Epithelial cell of esophagus (primary cell): ENCODE results near the gene AP3B1.

Source experiments
- DNase-seq: peaks from one replicate; pipeline ENCODE4 v3.0.0; 2010; ENCODE audit warnings: low read depth
- H3K4me3 ChIP-seq: 2 replicates; pipeline ENCODE4 v1.5.1; 2011; ENCODE audit warnings: mild to moderate bottlenecking, low read length, control low read depth
- TF ChIP-seq, protein P1 (sequence below): IDR thresholded peaks from 2 replicates; pipeline ENCODE4 v1.5.1; 2011; ENCODE audit warnings: low read depth, mild to moderate bottlenecking, low read length, control low read depth, inconsistent platforms; ENCODE audit not compliant: insufficient read depth; ENCODE audit errors: missing control alignments

Gene AP3B1

DNA sequence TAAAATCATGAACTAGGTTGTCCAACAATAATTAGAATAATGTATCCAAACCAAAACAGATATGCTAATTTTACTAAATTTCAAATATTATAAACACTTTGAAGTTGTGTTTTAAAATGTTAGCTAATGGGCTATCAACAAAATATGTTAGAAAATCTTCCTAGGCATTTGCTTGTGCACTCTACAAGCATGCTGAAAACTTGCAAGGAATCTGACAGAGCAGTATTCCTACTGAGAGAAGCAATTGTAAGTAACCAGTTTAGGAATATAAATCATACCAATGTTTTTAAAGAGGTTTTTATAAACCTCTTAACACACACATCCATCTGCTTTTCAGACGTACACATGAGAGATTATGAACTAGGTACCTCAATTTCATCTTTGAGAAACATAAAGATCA lies 289.9 kb downstream of the AP3B1 start:
- no peak for DNase-seq
- no peak overlapping the region for H3K4me3 ChIP-seq
- TF ChIP-seq, protein P1, sequence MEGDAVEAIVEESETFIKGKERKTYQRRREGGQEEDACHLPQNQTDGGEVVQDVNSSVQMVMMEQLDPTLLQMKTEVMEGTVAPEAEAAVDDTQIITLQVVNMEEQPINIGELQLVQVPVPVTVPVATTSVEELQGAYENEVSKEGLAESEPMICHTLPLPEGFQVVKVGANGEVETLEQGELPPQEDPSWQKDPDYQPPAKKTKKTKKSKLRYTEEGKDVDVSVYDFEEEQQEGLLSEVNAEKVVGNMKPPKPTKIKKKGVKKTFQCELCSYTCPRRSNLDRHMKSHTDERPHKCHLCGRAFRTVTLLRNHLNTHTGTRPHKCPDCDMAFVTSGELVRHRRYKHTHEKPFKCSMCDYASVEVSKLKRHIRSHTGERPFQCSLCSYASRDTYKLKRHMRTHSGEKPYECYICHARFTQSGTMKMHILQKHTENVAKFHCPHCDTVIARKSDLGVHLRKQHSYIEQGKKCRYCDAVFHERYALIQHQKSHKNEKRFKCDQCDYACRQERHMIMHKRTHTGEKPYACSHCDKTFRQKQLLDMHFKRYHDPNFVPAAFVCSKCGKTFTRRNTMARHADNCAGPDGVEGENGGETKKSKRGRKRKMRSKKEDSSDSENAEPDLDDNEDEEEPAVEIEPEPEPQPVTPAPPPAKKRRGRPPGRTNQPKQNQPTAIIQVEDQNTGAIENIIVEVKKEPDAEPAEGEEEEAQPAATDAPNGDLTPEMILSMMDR, result no peak

DNA sequence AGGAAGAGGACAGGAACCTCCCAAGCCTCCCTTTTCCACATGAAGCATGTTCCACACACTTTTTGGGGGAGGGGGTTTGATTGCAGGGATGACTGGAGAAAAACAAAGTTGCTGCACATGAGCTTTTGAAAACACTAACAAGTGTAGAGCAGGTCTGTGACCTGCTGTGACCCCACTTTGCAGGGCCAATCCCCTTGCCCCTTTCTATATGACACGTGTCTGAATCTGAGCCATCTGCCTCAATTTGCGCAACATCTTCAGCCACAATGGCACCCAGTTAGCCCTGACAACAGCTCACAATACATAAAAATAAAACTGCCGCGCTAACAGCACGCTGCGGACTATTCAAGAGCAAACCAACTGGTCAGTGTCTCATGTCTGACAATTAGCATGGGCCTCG lies 290.6 kb downstream of the AP3B1 start:
- no peak for DNase-seq
- TF ChIP-seq, protein P1, result no peak

DNA sequence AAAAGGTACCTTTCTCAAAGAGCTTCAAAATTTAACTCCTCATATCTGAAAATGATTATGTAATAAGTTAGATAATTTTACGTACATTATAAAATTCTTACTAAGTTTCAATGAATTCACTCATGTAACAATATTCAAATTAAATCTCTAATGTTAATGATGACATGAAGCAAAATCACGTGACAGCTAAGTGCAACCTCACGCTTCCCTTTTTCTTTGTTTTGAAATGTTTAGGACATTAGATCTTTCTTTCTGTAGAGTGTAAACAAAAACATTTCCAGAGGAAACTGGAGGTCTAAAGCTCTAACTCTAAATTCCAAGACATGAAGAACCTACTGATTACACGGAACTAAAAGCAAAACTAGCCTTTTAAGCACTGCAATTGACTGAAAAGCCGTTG lies 291.0 kb downstream of the AP3B1 start:
- no peak overlapping the region for H3K4me3 ChIP-seq
- DNase-seq, result no peak
- TF ChIP-seq, protein P1, result no peak

More for the DNA sequence above, 290.6 kb downstream of the AP3B1 start:
- no peak overlapping the region for H3K4me3 ChIP-seq

DNA sequence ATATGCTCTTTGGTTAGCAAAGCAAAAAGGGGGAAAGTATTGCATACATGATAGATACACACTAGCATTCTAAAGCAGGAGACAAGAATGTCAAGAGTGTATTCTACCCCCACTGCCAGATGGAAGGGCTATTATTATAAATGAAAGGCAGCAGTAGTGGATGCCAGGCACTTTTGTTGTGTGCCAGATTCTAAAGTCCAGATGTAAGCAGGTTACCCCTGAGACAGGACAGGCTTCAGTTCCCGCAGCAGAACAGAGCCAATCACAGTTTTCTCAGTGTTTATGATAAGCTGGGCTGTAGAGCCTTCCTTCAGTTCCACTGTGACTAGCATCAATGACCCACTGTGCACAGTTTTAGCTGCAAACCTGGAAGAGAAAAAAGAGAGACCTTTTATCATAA lies 291.8 kb downstream of the AP3B1 start:
- TF ChIP-seq, protein P1, result no peak
- DNase-seq, result no peak
- no peak overlapping the region for H3K4me3 ChIP-seq

DNA sequence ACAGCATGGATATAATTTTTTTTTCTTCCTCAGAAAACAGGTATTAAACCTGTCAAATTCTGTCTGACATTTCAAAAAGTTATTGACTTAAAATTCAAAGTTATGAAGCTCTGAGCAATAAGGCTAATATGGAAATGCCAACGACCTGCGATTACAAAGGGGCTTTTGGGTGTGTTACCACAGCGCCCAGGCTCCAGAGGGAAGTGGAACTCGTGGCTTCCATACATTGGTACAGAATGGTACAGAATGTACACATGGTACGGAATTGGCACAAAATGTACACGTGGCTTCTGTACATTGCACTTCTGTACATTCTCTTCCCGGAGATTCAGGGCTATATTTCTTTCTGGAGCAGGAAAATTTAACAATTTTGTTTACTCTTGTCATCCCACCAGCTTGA lies 293.3 kb downstream of the AP3B1 start:
- H3K4me3 ChIP-seq, result no peak overlapping the region
- DNase-seq, result no peak
- TF ChIP-seq, protein P1, result no peak

DNA sequence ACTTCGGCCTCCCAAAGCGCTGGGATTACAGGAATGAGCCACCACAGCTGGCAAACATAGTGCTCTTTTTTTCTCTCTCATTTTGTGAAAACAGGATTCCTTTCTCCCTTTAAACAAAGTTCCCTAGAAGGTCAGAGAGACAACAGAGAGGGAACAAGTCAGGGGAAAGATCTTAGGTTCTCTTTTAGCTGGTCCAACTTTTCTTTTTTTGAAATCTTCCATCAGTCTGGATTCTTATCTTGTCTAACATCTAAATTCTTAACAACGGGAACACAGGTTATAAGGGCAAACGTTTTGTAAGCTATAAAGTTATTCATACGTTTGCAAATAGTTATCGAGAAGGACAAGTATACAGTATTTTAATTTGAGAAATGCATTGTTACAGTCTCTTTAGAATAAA lies 294.3 kb downstream of the AP3B1 start:
- TF ChIP-seq, protein P1, result no peak
- DNase-seq, result no peak
- H3K4me3 ChIP-seq, result no peak overlapping the region

DNA sequence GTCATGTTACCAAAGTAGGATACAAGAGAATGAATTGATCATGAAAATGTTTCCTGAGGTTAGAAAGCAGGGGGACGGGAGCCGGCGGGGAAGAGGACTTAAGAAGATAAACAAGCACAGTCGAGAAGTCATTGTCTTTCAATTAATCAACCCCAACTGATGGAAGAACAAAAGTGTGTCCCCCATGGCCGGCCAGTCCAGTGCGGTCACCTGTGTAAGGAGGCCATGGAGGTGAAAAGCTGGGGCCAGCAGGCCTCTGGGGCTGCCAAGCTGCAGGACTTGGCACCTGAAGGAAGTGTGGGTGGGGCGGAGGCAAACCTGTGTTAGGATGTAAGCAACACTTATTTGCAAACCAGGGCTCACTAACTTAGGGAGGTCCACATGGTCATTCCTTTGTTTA lies 295.1 kb downstream of the AP3B1 start:
- DNase-seq, result no peak
- H3K4me3 ChIP-seq, result no peak overlapping the region
- TF ChIP-seq, protein P1, result no peak
